SHP77 (cell line): ENCODE results near the gene LRATD1.
A peak's percentile ranks its signal among the peaks of the same experiment; 100 is the strongest.
"Not testable (repeated sequence)": the region's sequence is repeated elsewhere in the genome, so short reads cannot be mapped to it uniquely, and the experiment has no call there.

Experiments
- DNase-seq, 2 experiments: peaks; one replicate each; lab custom pipeline; 2025; lab: John Stamatoyannopoulos, UW

Gene LRATD1, protein sequence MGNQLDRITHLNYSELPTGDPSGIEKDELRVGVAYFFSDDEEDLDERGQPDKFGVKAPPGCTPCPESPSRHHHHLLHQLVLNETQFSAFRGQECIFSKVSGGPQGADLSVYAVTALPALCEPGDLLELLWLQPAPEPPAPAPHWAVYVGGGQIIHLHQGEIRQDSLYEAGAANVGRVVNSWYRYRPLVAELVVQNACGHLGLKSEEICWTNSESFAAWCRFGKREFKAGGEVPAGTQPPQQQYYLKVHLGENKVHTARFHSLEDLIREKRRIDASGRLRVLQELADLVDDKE

DNA sequence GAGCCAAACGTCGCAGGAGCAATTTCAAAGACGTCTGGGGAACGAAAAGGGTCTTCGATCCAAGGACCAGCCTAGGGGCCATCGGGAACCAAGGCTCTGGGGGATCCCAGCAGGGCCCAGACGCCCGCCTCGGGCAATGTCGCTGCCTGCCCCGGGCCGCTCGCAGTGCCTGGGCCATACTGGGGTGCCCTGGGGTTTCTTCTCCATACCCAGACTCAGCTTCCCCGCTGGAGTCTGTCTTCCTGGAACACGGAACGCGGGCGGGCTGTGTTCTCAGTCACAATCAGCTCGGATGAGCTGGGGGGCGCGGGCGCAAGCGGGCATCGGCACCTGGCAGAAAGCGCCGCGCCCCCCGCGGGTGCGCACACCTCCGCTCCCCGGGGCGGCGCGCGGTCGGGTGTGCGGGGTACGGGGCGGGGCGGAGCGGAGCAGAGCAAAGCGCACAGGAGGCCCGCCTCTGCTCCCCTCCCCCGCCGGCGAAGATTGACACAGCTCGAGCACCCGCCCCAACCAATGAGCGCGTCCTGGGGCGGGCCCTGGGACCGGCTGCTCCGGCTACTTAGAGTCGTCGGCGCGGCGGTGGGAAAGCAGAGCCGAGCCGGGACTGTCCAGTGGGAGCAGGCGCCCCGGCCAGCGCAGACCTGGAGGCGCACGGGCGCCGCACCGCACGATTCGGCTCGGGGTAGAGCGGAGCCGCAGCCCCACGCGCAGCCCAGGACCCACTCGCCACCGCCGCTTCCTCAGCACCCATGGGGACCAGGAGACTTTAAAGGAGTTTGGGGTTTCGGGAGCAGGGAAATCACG lies at the start of gene LRATD1:
TSS of gene LRATD1 (plus strand) at position 585 of the 804 bp plus-strand sequence. CDS start 1,263 bp downstream, outside the sequence.
- DNase-seq = peak; percentile 94 to 98

DNA sequence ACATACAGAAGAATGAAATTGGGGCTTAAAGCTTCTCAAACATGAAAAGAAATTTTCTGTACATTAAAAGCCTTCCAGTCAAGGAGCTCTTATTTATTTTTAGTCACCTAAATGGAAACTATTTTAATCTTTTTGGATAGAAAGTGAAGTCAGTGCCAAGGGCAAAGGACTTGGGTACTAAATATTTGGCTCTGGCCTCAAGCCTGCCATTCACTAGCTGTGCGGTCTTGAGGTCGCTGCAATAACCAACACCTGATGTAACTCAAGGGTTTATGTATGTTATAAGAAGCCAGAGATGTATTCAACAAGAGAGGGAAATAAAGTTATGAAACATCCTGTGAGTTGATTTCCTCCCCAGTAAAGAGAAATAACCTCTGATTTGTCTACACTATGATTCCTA lies 49.5 kb upstream of the LRATD1 start:
- no peak for DNase-seq

DNA sequence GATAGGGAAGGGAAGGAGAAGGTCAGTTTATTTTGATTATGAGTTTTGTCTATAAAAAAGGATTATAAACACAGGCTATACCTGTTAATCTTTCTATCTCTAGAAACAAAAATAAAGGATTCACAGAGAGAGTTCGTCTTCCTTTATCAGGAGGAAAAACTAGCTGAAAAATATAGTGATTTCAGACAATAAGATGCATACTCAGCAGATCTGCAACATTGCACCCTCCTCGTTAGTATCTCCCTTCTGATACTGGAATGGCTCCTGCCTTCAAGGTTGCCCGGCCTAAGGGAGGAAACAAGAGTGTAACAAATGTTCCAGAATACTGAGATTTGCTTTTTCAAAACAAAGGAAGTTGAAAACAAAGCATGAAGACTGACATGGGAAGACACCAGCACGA lies 48.7 kb upstream of the LRATD1 start:
- no peak for DNase-seq

DNA sequence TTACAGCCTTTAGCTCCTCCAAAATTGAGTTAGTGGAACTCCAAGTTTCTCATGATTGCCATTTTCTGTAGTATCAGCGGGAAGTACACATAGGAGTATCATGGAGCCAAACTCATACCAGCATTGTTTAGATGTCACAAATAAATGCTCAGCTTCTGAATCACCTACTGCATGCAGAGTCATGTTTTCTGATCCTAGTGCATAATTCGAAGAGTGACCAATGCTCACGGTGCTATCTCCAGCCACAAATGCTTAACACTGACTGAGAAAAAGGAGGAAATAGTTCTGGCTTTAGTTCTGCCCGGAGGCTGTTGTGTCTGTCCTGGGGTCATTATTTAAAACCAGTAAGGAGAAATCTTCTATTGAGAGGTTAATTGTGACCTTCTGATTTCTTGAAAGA lies 45.4 kb upstream of the LRATD1 start:
- DNase-seq = no peak

DNA sequence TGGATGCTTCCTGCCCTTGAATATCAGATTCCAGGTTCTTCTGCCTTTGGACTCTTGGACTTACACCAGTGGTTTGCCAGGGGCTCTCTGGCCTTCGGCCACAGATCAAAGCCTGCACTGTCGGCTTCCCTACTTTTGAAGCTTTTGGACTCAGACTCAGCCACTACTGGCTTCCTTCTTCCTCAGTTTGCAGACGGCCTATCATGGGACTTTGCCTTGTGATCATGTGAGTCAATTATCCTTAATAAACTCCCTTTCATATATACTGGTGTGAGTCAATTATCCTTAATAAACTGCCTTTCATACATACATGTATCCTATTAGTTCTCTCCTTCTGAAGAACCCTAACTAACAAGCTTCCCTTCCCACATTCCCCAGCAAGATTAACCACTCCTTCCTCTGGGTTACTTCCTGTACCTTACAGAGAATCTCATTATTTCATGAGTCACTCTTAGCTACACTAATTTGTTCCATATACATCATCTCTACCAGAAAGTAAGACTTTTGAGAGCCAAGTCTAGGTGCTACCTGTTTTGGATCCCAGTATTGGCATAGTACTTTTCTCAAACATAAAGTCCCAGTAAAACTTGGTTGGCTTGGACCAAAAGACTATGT lies 31.3 kb upstream of the LRATD1 start:
- DNase-seq = no peak

DNA sequence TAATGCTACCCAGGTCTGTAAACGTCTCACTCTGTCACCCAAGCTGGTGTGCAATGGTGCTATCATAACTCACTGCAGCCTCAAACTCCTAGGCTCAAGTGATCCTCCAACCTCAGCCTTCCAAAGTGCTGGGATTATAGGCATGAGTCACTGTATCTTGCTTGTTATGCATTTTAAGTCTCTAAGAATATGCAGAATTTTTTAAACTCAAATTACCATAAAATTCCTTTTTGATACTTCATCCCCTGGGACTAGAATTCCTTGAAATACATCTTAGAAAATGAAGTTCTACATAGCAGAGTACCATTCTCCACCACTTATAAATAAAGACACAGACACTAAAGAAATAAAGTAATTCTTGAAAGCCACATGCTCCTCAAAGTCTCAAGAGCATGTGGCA lies 30.2 kb upstream of the LRATD1 start:
- DNase-seq = no peak

DNA sequence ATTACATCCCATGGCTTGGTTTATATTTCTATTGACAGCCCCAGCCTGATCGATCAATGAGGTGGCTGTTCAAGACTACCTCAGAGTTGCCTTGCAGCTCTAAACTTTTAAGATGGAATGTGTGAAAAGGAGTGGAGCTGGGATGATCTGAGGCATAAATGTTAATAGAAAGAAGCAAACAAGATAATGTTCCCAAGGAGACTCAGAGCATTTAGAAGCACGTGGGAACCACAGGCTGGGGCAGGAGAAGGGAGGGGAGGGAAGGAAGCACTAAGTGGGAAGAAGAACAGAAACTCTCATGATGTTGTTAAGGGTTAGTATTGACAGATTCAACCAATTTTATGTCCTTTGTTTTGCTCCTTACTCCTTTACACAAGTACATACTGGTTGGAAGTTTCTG lies 28.8 kb upstream of the LRATD1 start:
- no peak for DNase-seq

DNA sequence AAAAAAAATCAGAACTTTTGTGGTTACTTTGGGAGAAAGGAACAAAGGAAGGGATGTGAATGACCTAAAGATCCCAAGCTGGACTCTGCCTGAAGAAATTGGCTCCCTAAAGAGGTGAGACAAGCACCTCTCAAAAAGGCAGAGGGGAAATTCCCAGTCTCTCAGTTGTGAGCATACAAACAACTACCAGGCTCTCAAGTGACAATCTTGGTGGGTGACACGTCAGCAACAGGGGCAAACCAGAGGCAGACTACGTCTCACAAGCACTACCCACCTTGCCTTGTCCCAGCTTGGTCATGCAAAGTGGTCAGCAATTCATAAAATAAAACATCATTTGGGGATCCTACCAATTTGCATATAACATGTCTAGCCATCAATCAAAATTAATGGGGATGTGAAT lies 24.3 kb upstream of the LRATD1 start:
- DNase-seq = no peak

DNA sequence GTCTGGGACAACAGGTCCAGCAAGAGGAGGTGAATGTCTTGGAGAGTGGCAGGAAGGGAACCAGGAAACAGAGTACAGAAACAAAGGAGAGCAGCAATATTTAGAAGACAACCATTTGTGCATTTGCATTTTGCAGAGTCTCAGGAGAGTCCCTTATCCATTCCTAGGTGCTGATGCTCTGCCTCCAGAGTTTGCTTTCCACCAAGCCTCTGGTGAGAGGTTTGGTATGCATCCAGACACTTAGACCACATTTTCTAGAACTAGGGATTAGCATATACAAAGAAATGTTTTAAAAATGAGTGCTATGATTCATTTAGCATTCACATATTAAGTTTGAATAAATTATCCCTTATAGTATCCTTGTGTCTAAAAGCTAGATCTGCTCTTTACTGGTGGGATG lies 18.5 kb upstream of the LRATD1 start:
- DNase-seq = no peak

DNA sequence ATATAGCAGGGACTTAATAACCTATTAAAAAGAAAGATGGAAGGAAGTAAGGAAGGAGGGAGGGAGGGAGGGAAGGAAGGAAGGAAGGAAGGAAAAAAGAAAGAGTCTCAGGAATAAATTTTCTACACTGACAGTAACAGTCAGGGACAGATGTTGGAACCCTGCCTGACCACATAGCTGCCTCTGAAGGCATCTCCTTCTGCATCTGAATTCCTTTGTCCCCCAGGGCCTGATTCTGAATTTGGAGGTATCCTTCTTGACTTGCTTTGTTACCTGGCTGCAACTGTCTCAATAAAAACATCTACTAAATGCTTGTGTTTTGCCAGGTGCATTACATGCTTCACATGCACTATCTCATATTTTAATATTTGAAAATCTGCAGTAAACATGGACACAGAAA lies 17.4 kb upstream of the LRATD1 start:
- DNase-seq = no peak

DNA sequence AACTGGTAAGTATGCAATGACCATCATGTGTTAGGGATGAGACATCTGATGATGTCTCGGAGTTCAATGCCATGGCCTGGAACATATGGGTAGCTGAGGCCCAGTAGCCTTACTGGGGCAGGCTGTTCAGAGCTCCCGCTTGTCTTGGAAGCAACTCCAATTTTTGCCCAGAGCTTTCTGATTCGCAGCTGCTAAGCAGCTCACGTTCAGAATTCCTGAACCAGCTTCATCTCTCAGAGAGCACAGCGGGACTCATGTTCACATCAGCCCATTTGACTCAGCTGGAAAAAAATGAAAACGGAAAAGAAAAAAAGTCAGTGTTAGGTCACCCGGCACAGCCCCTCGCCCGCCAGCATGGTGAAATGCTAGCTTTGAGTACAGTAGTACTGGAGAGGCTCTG lies 16.8 kb upstream of the LRATD1 start:
- no peak for DNase-seq

DNA sequence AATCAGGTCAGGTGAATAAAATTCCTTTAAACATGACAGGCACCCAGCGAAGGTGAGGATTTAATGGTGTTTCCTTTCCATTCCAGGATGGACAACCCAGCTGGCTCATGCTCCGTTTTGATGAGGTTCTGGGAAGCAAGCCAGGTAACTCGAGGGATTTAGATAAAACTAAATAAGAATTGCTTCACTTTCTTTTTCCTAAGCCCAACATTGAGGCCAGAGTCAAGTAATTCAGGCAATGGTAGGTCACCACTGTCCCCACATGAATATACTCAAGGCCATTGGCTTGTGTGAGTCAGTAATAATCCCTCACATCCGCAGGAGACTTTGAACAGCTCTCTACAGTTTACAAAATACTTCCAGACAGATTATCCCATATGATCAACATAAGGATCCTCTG lies 16.2 kb upstream of the LRATD1 start:
- no peak for DNase-seq

DNA sequence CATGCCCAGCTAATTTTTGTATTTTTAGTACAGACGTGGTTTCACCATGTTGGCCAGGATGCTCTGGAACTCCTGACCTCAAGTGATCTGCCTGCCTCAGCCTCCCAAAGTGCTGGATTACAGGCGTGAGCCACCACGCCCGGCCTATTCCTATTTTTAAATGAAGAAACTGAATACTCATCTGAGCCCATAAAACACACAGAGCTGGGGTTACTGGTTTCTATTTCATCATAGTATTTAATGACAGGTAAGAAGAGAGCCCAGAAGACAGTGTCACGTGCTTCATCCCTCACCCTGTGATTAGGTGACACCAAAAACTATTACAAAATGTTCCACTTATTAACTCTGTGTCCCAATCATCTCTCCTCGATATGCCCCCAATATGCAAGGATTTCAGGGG lies 15.6 kb upstream of the LRATD1 start:
- DNase-seq = no peak

DNA sequence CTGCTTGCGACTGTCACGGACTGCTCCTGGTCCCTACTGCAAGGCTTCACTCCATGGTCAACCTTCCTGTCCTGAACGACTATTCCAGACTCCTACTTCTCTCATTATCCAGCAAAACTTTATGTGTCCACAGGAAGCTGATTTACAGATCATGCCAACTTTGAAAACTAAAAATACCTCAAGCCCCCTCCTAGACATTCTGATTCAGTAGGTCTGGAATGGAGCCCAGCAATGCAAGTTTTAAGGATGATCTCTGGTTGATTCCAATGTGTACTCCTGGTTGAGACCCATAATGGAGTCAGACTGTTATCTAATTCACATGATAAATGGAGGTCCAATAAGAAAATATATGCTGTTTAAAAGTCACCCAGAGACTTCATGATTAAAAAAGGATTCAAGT lies 13.1 kb upstream of the LRATD1 start:
- DNase-seq = no peak

DNA sequence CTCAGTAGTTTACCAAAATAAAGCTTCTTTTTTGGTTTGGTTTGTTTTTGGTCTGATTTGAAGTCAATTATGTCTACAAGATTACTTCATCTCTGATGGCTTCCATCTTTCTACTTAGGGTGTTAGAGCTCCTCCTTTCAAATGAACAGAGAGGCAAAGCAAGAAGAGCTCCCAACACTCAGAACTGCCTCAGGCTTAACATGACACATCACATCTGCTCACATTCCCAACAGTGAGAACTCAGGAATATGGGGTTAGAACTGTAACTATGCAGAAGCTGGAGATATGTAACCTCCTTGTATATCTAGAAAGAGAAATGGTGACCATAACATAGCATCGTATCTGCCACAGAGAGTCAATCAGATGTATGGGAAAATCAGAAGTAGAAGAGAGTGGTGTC lies 11.4 kb upstream of the LRATD1 start:
- no peak for DNase-seq

DNA sequence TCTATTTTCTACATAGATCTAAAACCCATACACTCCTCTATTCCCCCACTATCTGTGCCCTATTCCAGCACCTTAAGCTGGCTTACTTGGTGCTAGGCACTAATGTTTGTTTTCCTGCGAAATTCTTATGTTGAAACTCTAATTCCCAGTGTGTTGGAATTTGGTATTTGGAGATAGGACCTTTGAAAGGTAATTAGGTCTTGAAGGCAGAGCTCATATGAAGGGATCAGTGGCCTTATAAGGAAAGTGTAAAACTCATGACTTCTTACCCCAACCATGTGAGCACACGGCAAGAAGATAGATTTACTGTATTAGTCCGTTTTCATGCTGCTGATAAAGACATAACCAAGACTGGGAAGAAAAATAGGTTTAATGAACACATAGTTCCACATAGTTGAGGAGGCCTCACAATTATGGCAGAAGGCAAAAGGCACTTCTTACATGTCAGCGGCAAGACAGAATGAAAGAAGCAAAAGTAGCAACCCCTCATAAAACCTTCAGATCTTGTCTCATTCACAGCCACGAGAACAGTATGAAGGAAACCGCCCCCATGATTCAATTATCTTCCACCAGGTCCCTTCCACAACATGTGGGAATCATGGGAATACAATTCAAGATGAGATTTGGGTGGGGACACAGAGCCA lies 10.5 kb upstream of the LRATD1 start:
- no peak for DNase-seq

DNA sequence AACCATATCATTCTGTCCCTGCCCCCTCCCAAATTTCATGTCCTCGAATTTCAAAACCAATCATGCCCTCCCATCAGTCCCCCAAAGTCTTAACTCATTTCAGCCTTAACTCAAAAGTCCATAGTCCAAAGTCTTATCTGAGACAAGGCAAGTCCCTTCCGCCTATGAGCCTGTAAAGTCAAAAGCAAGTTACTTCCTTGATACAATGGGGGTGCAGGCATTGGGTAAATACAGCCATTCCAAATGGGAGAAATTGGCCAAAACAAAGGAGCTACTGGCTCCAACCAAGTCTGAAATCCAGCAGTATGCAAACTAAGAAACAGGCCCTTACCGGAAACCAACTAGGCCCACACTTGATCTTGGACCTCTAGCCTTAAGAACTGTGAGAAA lies 10.0 kb upstream of the LRATD1 start:
- not testable (repeated sequence) for DNase-seq

DNA sequence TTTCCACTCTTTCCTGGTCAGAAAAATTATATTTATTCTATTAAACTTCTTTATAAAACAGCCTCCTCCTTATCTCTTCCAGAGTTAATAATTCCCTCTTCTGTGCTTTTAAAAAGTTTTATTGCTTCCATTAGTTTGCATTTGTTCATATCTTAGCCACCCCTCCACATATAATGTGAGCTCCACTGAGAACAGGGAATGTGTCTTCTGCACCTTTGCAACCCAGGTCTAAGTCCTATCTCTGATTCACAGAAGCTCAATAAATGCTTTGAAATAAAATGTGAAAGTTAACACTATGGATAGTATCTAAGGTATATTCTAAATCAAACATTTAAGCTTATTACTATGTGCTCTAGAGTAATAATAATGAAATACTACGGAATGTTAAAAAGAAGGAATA lies 9.3 kb upstream of the LRATD1 start:
- DNase-seq = no peak

DNA sequence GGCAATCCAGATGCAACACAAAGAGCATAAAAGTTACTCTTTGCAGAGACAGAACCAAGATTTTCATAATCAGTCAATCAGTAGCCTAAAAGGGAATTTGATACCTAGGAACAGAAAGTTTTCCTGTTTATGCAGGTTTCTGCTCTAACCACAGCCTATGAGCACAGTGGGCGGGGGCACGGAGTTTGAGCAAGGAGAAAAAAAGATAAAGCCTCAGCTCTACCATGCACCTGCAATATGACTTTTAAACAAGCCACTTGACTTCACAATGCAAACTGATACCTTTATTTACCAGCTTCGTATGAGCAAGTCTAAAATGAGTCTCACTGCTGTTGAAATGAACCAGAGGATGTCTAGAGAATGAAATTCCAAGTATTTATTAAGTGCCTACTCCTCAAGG lies 5.6 kb upstream of the LRATD1 start:
- peak in 1 of 2 experiments; percentile 25 for DNase-seq

DNA sequence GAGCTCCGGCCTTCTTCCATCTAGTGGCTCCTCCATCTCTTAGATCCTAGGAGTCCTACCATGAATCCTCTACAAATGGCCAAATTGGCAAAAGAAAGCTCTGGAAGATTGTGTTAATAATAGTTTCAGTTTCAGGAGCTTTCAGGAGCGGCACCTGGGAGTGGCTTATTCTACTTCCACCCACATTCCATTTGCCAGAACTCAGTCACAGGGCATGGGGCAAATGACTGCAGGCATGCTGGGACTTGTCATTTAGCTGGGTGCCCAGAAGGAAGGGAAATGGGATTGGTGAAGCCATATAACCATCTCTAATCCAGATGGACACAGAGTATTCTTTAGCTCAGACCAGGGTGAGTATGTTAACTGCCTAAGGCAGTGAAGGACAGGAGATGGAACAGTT lies 3.6 kb upstream of the LRATD1 start:
- DNase-seq = no peak

DNA sequence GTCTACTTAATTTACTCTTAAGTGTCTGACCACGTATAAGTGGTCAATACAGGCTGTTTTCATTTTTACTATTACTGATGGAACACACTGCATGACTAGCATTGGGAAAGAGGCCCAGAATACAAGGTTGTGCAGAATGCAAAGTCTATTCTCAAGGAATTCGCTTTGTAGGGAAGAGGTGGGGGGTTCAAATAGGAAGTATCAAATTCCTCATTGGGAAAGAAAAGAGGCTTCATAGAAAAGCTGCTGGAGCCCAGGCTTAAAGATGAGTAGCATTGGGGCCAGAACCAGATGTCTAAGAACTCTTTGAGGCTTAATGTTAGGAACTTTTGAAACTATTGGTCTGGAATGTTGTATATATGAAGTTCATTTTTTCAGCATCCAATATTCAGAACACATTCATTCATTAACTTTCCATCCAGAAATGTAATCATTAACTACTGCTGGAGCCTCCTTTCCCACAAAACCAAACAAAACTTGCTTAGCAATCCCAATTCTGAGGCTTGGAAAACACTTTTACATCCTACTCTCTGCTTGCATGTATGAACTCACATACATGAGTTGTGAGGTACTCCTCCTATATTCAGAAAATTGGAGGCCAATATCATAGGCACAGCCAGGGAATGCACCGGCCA lies 994 bp upstream of the LRATD1 start:
- DNase-seq = peak in 1 of 2 experiments; percentile 7

DNA sequence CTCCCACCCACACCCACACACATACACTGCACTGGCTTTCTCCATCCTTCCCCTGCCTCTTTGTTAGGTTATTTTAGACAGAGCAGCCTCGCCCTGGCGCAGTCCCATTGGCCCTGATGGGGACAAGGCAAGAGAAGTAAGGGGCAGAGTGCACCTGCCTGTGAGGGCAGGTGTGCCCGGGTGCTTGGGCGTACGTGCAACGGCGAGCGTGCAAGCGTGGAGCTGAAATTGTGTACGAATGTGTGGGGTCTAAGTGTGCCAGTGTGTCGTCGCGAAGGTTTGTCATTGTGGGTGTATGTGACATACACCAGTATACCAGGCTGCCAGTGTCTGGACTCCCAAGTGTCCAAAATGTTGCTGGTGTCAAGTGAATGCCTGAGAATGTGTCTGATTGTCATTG lies 544 bp downstream of the LRATD1 start:
- DNase-seq = peak in 1 of 2 experiments; percentile 38
